Gastroesophageal sphincter (tissue), 3 donors: ENCODE data around the gene SNRNP200.

Experiments used
- CTCF ChIP-seq, 4 experiments: fragments of 200-600 bp in 2 of 4; fragments of 450-650 bp in 2 of 4; sonication (generic) in 1 of 4; IDR thresholded peaks; one replicate each; pipeline ENCODE4 v1.5.1; 2017 to 2019; ENCODE audit warnings: antibody characterized with exemption in 4 of 4, mild to moderate bottlenecking in 2 of 4, moderate library complexity in 2 of 4
- POLR2A ChIP-seq, 2 donors: fragments of 450-650 bp; IDR thresholded peaks; one replicate each; pipeline ENCODE4 v1.6.1; 2017; ENCODE audit warnings: antibody characterized with exemption in 2 of 2, mild to moderate bottlenecking in 2 of 2, moderate library complexity in 1 of 2
- POLR2AphosphoS5 ChIP-seq: sonication (generic); formaldehyde crosslinking; IDR thresholded peaks from one replicate; pipeline ENCODE4 v1.6.1; 2017; ENCODE audit warnings: antibody characterized with exemption

GRCh38 chr2:96318723-96319122 is 13.4 kb upstream of the SNRNP200 start:
- no peak for TF ChIP-seq CTCF (IDR thresholded peaks at IDR 0.05)
- TF ChIP-seq POLR2AphosphoS5: no peak
- no peak for TF ChIP-seq POLR2A (IDR thresholded peaks at IDR 0.05)
